PC-9 (cell line): ENCODE results near the gene IRF9.

Source experiments
- EZH2 ChIP-seq: fragments of 200-600 bp; sonication (generic); IDR thresholded peaks from 2 replicates; pipeline ENCODE4 v1.8.0; 2017; ENCODE audit warnings: antibody characterized with exemption, low read depth
- TF ChIP-seq, protein P1 (sequence below): fragments of 200-600 bp; sonication (generic); conservative IDR thresholded peaks from 2 replicates; pipeline ENCODE4 v1.6.1; 2017; ENCODE audit warnings: mixed run types, antibody characterized with exemption, mild to moderate bottlenecking, moderate library complexity

DNA sequence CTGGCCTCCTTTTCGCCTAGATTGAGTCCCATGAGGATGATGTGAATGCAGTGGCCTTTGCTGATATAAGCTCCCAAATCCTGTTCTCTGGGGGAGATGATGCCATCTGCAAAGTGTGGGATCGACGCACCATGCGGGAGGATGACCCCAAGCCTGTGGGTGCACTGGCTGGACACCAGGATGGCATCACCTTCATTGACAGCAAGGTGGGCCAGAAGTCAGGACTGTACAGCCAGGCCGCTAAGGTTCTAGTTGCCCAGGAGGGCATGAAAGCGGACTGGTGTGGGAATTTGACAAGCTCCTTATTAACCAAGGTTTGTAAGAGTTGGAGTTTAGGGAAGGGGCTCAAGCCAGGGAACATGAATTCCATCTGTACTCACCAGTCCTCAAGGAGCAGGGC lies 41.4 kb upstream of the IRF9 start:
- TF ChIP-seq, protein P1, sequence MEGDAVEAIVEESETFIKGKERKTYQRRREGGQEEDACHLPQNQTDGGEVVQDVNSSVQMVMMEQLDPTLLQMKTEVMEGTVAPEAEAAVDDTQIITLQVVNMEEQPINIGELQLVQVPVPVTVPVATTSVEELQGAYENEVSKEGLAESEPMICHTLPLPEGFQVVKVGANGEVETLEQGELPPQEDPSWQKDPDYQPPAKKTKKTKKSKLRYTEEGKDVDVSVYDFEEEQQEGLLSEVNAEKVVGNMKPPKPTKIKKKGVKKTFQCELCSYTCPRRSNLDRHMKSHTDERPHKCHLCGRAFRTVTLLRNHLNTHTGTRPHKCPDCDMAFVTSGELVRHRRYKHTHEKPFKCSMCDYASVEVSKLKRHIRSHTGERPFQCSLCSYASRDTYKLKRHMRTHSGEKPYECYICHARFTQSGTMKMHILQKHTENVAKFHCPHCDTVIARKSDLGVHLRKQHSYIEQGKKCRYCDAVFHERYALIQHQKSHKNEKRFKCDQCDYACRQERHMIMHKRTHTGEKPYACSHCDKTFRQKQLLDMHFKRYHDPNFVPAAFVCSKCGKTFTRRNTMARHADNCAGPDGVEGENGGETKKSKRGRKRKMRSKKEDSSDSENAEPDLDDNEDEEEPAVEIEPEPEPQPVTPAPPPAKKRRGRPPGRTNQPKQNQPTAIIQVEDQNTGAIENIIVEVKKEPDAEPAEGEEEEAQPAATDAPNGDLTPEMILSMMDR: no peak
- TF ChIP-seq EZH2: no peak
